Cardiac muscle cell (in vitro differentiated cells and primary cell): ENCODE measurements around the gene RUNX2. TPM values are rescaled to one million over a fixed set of nuclear protein-coding genes. Genes with fewer than 3 reads are reported as not detected.

ENCODE experiments used
- DNase-seq, 2 donors: peaks; one replicate each; pipeline versions ENCODE4 v3.0.0 to v3.0.0-alpha.2; 2010 to 2017; ENCODE audit warnings: low read depth in 1 of 2, low spot score in 1 of 2
- H3K27ac ChIP-seq: fragments of 200-600 bp; sonication (generic); 2 replicates; pipeline ENCODE4 v1.5.1; 2016
- H3K27me3 ChIP-seq: fragments of 200-600 bp; sonication (generic); 2 replicates; pipeline ENCODE4 v1.6.0; 2016; ENCODE audit warnings: control low read depth
- H3K36me3 ChIP-seq: fragments of 200-600 bp; sonication (generic); 2 replicates; pipeline ENCODE4 v1.5.1; 2016; ENCODE audit warnings: control low read depth
- H3K4me1 ChIP-seq: fragments of 200-600 bp; sonication (generic); 2 replicates; pipeline ENCODE4 v1.8.1; 2017; ENCODE audit warnings: low read depth, mild to moderate bottlenecking, mixed run types
- H3K4me3 ChIP-seq: fragments of 200-600 bp; sonication (generic); 2 replicates; pipeline ENCODE4 v1.5.1; 2016; ENCODE audit warnings: mild to moderate bottlenecking
- H3K9me3 ChIP-seq: fragments of 200-600 bp; sonication (generic); 2 replicates; pipeline ENCODE4 v1.5.1; 2017; ENCODE audit warnings: low read depth, mild to moderate bottlenecking, control low read depth
- polyA plus RNA-seq: library from polyadenylated mRNA; unstranded; fragments of >200 nt; fragmentation: Nextera tagmentation; extraction: Ambion mirVana; gene quantifications from 2 replicates; pipeline ENCODE4 v1.2.1, GENCODE V29; 2016
- total RNA-seq: library from RNA; depleted of rRNA; stranded (reverse); fragments of >200 nt; gene quantifications from 2 replicates; pipeline ENCODE4 v1.2.3, GENCODE V29; 2016
- TF ChIP-seq, protein P1 (sequence below): IDR thresholded peaks from 2 replicates; pipeline ENCODE4 v1.5.1; 2012; ENCODE audit warnings: low read depth, mild to moderate bottlenecking, low read length

The RUNX2 gene
- total and polyA plus RNA-seq, 2 experiments from 2014 or later = 1.6 to 1.9 TPM

DNA sequence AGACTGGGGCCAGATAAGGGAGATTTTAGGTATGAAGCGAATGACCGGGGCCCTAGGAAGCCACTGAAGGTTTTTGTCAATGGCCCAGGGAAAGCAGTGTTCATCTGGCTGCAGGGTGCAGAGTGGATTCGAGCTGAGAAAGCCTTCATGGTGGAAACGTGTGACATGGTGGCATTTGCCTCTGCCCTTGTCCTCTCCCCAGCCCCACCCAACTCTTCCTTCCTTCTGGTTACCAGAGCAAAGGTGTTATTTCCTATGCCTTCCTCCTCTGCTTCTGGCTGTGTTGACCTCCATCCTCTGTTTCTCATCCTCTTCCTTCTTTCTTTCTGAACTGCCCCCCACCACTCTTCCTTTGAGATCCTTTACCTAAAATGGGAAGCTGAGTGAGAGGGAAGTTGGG lies 244.7 kb downstream of the RUNX2 start:
- TF ChIP-seq, protein P1, sequence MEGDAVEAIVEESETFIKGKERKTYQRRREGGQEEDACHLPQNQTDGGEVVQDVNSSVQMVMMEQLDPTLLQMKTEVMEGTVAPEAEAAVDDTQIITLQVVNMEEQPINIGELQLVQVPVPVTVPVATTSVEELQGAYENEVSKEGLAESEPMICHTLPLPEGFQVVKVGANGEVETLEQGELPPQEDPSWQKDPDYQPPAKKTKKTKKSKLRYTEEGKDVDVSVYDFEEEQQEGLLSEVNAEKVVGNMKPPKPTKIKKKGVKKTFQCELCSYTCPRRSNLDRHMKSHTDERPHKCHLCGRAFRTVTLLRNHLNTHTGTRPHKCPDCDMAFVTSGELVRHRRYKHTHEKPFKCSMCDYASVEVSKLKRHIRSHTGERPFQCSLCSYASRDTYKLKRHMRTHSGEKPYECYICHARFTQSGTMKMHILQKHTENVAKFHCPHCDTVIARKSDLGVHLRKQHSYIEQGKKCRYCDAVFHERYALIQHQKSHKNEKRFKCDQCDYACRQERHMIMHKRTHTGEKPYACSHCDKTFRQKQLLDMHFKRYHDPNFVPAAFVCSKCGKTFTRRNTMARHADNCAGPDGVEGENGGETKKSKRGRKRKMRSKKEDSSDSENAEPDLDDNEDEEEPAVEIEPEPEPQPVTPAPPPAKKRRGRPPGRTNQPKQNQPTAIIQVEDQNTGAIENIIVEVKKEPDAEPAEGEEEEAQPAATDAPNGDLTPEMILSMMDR = no peak
- H3K27ac ChIP-seq = no peak overlapping the region
- H3K4me3 ChIP-seq = no peak overlapping the region
- no peaks in the 10 kb centered on the region for H3K27me3 ChIP-seq
- DNase-seq = no peak
- H3K9me3 ChIP-seq = no peaks in the 10 kb centered on the region
- H3K36me3 ChIP-seq = no peaks in the 10 kb centered on the region
- H3K4me1 ChIP-seq = peaks cover 4% of the 10 kb centered on the region

DNA sequence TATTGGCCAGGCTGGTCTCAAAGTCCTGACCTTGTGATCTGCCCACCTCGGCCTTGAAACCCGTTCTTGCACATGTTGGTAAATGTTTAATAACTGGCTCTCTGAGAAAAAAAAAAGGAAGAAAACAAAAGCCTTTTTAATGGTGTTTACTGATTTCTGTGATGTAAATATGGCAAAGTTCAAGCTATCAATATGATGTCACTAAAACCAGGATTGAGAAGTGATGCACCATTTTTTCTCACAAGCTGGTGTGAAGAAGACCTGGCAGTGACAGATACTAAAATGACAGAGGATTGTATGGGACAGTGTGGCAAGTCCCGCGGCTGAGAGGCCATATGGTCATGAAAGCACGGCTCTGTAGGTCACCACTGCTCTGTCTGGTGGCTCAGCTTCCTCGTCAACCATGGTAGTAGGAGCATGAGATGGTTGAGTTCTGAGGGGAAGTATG lies 245.9 kb downstream of the RUNX2 start:
- Histone ChIP-seq H3K27ac (no peak overlapping the region), H3K27me3 (no peaks in the 10 kb centered on the region), H3K4me3 (no peak overlapping the region), H3K4me1 (peaks cover 10% of the 10 kb centered on the region), H3K9me3 (no peaks in the 10 kb centered on the region), H3K36me3 (no peaks in the 10 kb centered on the region)
- DNase-seq = no peak
- TF ChIP-seq, protein P1 = no peak

DNA sequence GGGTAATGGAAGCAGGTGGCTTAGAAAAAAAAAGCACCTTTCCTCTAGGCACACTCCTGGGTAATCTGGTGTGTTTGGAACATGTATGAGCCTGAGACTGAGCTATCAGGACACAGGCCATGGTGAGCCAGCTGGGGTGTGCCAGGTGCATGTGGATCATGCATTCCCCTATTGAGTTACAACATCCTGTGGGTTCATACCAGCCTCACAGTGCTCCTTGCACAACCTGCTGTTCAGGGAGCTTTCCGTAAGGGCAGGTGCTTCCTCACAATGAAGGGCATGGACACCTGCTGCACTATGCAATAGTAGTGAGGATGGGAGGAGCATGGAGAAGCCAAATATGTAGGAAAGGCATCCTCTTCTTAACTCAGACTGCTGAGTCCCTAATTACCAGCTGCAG lies 246.8 kb downstream of the RUNX2 start:
- no peak for DNase-seq
- Histone ChIP-seq H3K36me3 (no peaks in the 10 kb centered on the region), H3K4me1 (peaks cover 10% of the 10 kb centered on the region), H3K27me3 (no peaks in the 10 kb centered on the region), H3K4me3 (no peak overlapping the region), H3K27ac (no peak overlapping the region), H3K9me3 (no peaks in the 10 kb centered on the region)
- TF ChIP-seq, protein P1 = no peak

DNA sequence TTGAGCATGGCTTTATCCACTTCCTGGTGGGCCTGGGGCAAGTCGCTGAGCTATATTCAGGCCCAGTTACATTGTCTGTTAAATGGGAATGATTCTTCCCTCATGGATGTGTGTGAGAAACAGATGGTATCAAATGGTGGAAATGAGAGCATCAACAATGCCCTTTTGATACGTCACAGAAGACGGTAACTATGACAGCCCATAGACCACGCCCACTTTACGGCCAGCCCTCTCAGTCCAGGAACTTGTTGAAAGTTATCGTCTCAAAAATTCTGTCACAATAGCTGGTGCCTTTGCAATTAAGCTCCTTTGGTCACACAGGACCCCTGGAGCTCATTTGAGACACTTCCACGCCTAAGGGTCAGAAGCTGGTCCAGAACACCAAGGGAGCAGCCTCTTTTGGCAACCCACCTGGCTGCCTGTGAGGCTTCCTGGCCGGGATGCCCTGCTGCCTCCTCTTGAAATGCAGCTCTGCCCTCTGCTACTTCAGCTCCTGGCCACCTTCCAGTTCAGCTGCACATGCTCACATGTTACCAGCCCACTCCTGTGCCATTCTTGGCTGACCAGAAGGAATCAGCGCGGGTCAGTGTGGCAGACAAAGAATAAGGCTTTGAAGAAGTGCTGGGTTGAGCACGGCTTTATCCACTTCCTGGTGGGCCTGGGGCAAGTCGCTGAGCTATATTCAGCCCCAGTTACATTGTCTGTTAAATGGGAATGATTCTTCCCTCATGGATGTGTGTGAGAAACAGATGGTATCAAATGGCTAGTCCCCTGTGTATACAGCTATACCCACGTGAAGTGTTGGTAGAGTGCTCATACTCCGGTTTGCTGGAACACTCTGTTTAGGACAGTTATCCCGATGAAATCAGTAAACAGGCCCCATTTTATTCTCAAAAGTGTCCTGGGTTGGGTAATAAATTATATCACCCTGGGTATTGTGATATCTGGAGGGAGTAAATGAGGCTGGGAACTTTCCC lies 248.8 kb downstream of the RUNX2 start:
- no peaks in the 10 kb centered on the region for H3K27me3 ChIP-seq
- H3K4me1 ChIP-seq = peaks cover 10% of the 10 kb centered on the region
- H3K36me3 ChIP-seq = no peaks in the 10 kb centered on the region
- no peak overlapping the region for H3K4me3 ChIP-seq
- H3K27ac ChIP-seq = no peak overlapping the region
- TF ChIP-seq, protein P1 = no peak
- DNase-seq = no peak
- H3K9me3 ChIP-seq = no peaks in the 10 kb centered on the region

DNA sequence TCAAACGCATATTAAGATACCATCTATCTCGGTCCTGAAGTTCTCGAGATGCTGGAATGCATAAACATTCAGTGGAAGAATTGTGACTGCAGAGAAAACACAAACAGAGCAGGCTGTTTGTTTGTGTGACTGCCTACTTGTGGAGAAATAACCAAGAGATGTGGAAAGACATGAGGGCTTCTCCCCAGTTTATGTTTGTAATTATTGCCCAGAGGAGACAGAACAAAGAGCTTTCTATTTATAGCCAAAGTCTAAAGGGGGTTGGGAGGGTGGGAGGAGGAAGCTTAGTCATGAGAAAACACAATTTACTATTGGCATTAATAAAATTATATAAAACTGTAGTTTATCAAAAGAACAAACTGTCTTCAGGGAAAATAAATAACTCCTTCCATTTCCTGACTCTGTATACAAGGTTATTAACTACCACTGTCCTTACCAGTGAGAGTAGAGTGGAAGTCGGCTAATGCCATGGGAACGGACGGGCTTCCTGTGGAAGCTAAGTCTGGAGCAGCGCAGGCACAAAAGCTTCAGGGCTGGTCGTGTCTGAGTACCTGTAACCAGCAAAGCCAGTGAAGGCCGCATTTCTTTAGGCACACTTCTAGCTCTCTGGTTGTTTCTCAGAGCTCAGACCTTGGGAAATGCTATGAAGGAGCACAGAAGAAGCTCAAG lies 249.8 kb downstream of the RUNX2 start:
- no peaks in the 10 kb centered on the region for H3K27me3 ChIP-seq
- TF ChIP-seq, protein P1 = no peak
- H3K4me1 ChIP-seq = peaks cover 10% of the 10 kb centered on the region
- no peaks in the 10 kb centered on the region for H3K36me3 ChIP-seq
- peak in 1 of 2 donors; percentile 34 for DNase-seq
- H3K9me3 ChIP-seq = no peaks in the 10 kb centered on the region
- H3K27ac ChIP-seq = no peak overlapping the region
- H3K4me3 ChIP-seq = no peak overlapping the region
